Neural cell (in vitro differentiated cells): ENCODE data around the gene STX1A.
"Not testable (repeated sequence)": the region's sequence is repeated elsewhere in the genome, so short reads cannot be mapped to it uniquely, and the experiment has no call there.

Experiments used
- EZH2 ChIP-seq: fragments of 200-600, 300-800 bp; shearing (Covaris generic), sonication (generic); IDR thresholded peaks from 2 replicates; pipeline ENCODE4 v1.6.1; 2014; ENCODE audit warnings: antibody characterized with exemption, low read length, borderline replicate concordance, mild to moderate bottlenecking; ENCODE audit not compliant: insufficient read depth, poor library complexity, severe bottlenecking
- POLR2AphosphoS5 ChIP-seq: IDR thresholded peaks from 2 replicates; pipeline ENCODE4 v1.6.1; 2012
- SMC3 ChIP-seq: fragments of 450-650 bp; conservative IDR thresholded peaks from 2 replicates; pipeline ENCODE4 v1.6.1; 2014; ENCODE audit warnings: antibody characterized with exemption, mild to moderate bottlenecking, moderate library complexity; ENCODE audit not compliant: poor library complexity
- TAF1 ChIP-seq: IDR thresholded peaks from 2 replicates; pipeline ENCODE4 v1.6.1; 2012; ENCODE audit warnings: low read depth
- TF ChIP-seq, protein P1 (sequence below): fragments of 450-650 bp; IDR thresholded peaks from 2 replicates; pipeline ENCODE4 v1.5.1; 2014; ENCODE audit warnings: antibody characterized with exemption, mild to moderate bottlenecking, moderate library complexity; ENCODE audit not compliant: poor library complexity, severe bottlenecking

DNA sequence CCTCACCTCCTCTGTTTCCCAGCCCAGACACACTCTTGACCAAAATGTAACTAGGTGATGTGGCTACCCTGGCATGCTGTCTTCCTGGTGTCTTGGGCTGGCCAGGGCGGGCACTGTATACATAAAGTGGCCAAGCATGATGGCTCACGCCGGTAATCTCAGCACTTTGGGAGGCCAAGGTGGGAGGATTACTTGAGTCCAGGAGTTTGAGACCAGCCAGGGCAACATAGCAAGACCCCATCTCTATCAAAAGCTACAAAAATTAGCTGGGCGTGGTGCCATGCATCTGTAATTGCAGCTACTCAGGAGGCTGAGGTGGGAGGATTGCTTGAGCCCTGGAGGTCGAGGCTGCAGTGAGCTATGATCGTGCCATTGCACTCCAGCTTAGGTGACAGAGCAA, 6.2 kb downstream of the STX1A start:
- TF ChIP-seq, protein P1, sequence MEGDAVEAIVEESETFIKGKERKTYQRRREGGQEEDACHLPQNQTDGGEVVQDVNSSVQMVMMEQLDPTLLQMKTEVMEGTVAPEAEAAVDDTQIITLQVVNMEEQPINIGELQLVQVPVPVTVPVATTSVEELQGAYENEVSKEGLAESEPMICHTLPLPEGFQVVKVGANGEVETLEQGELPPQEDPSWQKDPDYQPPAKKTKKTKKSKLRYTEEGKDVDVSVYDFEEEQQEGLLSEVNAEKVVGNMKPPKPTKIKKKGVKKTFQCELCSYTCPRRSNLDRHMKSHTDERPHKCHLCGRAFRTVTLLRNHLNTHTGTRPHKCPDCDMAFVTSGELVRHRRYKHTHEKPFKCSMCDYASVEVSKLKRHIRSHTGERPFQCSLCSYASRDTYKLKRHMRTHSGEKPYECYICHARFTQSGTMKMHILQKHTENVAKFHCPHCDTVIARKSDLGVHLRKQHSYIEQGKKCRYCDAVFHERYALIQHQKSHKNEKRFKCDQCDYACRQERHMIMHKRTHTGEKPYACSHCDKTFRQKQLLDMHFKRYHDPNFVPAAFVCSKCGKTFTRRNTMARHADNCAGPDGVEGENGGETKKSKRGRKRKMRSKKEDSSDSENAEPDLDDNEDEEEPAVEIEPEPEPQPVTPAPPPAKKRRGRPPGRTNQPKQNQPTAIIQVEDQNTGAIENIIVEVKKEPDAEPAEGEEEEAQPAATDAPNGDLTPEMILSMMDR = not testable (repeated sequence)
- TF ChIP-seq EZH2, POLR2AphosphoS5, TAF1, SMC3: not testable (repeated sequence)
